ENCODE results near the gene PCNX2.
"Not testable (repeated sequence)": the region's sequence is repeated elsewhere in the genome, so short reads cannot be mapped to it uniquely, and the experiment has no call there.

DNA sequence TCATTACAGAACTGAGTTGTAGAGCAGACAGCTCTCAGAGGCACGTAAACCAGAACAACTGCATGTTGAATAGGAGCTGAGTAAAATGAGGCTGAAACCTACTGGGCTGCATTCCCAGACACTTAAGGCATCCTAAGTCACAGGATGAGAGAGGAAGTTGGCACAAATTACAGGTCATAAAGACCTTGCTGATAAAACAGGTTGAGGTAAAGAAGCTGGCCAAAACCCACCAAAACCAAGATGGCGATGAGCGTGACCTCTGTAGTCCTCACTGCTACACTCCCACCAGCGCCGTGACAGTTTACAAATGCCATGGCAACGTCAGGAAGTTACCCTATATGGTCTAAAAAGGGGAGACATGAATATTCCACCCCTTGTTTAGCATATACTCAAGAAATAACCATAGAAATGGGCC, 187.8 kb downstream of the PCNX2 start:
- TF ChIP-seq ZNF121 (tag by site-specific recombination; IDR thresholded peaks at IDR 0.05); ZNF274 (IDR thresholded peaks at IDR 0.05; ENCODE audit: low read length); ZNF274 (tag by site-specific recombination; IDR thresholded peaks at IDR 0.05; ENCODE audit: borderline replicate concordance); ZNF670 (tag by site-specific recombination; IDR thresholded peaks at IDR 0.05; ENCODE audit: low read depth); ZNF660 (tag by site-specific recombination; IDR thresholded peaks at IDR 0.05); ZNF138 (tag by site-specific recombination; IDR thresholded peaks at IDR 0.05; ENCODE audit: borderline replicate concordance); ZNF776 (tag by site-specific recombination; IDR thresholded peaks at IDR 0.05; ENCODE audit: borderline replicate concordance); ZNF664 (tag by site-specific recombination; IDR thresholded peaks at IDR 0.05); ZBTB1 (tag by site-specific recombination; IDR thresholded peaks at IDR 0.05); SP3 (tag by site-specific recombination; IDR thresholded peaks at IDR 0.05); ZNF292 (tag by site-specific recombination; IDR thresholded peaks at IDR 0.05; ENCODE audit: borderline replicate concordance, low read depth); ZNF175 (tag by site-specific recombination; IDR thresholded peaks at IDR 0.05); ZNF114 (tag by site-specific recombination; IDR thresholded peaks at IDR 0.05): not testable (repeated sequence)
- TF ChIP-seq, protein P1, sequence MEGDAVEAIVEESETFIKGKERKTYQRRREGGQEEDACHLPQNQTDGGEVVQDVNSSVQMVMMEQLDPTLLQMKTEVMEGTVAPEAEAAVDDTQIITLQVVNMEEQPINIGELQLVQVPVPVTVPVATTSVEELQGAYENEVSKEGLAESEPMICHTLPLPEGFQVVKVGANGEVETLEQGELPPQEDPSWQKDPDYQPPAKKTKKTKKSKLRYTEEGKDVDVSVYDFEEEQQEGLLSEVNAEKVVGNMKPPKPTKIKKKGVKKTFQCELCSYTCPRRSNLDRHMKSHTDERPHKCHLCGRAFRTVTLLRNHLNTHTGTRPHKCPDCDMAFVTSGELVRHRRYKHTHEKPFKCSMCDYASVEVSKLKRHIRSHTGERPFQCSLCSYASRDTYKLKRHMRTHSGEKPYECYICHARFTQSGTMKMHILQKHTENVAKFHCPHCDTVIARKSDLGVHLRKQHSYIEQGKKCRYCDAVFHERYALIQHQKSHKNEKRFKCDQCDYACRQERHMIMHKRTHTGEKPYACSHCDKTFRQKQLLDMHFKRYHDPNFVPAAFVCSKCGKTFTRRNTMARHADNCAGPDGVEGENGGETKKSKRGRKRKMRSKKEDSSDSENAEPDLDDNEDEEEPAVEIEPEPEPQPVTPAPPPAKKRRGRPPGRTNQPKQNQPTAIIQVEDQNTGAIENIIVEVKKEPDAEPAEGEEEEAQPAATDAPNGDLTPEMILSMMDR (tag by site-specific recombination; IDR thresholded peaks at IDR 0.05): not testable (repeated sequence)
- TF ChIP-seq, protein P2, sequence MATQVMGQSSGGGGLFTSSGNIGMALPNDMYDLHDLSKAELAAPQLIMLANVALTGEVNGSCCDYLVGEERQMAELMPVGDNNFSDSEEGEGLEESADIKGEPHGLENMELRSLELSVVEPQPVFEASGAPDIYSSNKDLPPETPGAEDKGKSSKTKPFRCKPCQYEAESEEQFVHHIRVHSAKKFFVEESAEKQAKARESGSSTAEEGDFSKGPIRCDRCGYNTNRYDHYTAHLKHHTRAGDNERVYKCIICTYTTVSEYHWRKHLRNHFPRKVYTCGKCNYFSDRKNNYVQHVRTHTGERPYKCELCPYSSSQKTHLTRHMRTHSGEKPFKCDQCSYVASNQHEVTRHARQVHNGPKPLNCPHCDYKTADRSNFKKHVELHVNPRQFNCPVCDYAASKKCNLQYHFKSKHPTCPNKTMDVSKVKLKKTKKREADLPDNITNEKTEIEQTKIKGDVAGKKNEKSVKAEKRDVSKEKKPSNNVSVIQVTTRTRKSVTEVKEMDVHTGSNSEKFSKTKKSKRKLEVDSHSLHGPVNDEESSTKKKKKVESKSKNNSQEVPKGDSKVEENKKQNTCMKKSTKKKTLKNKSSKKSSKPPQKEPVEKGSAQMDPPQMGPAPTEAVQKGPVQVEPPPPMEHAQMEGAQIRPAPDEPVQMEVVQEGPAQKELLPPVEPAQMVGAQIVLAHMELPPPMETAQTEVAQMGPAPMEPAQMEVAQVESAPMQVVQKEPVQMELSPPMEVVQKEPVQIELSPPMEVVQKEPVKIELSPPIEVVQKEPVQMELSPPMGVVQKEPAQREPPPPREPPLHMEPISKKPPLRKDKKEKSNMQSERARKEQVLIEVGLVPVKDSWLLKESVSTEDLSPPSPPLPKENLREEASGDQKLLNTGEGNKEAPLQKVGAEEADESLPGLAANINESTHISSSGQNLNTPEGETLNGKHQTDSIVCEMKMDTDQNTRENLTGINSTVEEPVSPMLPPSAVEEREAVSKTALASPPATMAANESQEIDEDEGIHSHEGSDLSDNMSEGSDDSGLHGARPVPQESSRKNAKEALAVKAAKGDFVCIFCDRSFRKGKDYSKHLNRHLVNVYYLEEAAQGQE (tag by site-specific recombination; IDR thresholded peaks at IDR 0.05): not testable (repeated sequence)
